Measurements from ENCODE around the gene EIF3L.
"Not testable (repeated sequence)": the region's sequence is repeated elsewhere in the genome, so short reads cannot be mapped to it uniquely, and the experiment has no call there.

EIF3L gene

GRCh38 chr22:37849089-37849751 lies at the start of gene EIF3L:
EIF3L (plus strand) TSS chr22:37849419; CDS start chr22:37849450, 31 bp downstream.
- peak; percentile 90 to 93 for DNase-seq

- DNase-seq = not testable (repeated sequence)
Observed at GRCh38 chr22:37799979-37800378, 49.2 kb upstream of the EIF3L start.

- no peak for DNase-seq
Observed at GRCh38 chr22:37801946-37802309, 47.3 kb upstream of the EIF3L start.

GRCh38 chr22:37802310-37803194 lies 46.7 kb upstream of the EIF3L start:
- peak in 1 of 2 experiments; percentile 48 for DNase-seq

- no peak for DNase-seq
Observed at GRCh38 chr22:37803195-37803638, 46.0 kb upstream of the EIF3L start.

GRCh38 chr22:37803639-37804351 lies 45.4 kb upstream of the EIF3L start:
- no peak for DNase-seq

GRCh38 chr22:37804352-37804880 lies 44.8 kb upstream of the EIF3L start:
- DNase-seq = peak in 1 of 2 experiments; percentile 34

GRCh38 chr22:37804881-37805809 lies 44.1 kb upstream of the EIF3L start:
- DNase-seq = peak; percentile 82 to 88

- DNase-seq = no peak
Observed at GRCh38 chr22:37805810-37806277, 43.4 kb upstream of the EIF3L start.

- DNase-seq = no peak
Observed at GRCh38 chr22:37806409-37807333, 42.5 kb upstream of the EIF3L start.

- peak; percentile 94 for DNase-seq
Observed at GRCh38 chr22:37807410-37808293, 41.6 kb upstream of the EIF3L start, which contains the start of gene GCAT. GCAT (plus strand) TSS chr22:37807934; CDS start chr22:37807968, 34 bp downstream.

GRCh38 chr22:37808294-37808657 lies 40.9 kb upstream of the EIF3L start:
- DNase-seq = no peak

GRCh38 chr22:37809672-37810333 lies 39.4 kb upstream of the EIF3L start:
- DNase-seq = no peak

- DNase-seq = no peak
Observed at GRCh38 chr22:37811867-37812266, 37.4 kb upstream of the EIF3L start.

GRCh38 chr22:37812869-37813678 lies 36.1 kb upstream of the EIF3L start:
- DNase-seq = no peak

- DNase-seq = no peak
Observed at GRCh38 chr22:37815593-37815992, 33.6 kb upstream of the EIF3L start.

GRCh38 chr22:37816543-37817180 lies 32.6 kb upstream of the EIF3L start:
- no peak for DNase-seq

All from activated T-cell treated with anti-CD3 and anti-CD28 coated beads, Interleukin-2, amount 50 U/mL, for 48 hours (primary cell).